GM19043 (cell line): Measurements from ENCODE around the gene FBXL7.

Source experiments
- ATAC-seq: cut with Tn5 transposase; IDR thresholded peaks from one replicate; pipeline ENCODE4 v1.9.1; 2021; ENCODE audit warnings: low read depth; ENCODE audit not compliant: unreplicated experiment

The FBXL7 gene

DNA sequence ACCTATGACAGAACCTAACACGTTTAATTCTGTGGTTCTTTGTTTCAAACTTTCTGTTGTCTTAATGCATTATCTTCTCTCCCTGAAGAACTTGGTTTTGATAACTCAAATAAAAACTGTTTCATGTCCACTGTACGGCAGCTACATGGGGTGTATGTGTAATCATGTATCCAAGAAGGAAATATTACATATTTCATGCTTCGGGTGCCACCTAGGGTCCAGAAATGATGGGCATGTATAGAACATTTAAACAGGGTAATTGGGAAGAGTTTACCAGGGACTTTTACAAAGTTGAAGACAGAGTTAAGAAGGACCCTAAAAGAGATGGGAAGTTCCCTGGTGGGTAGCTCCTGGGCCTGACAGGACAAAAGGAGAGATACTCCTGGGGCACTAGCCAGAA is 291.3 kb downstream of the FBXL7 start:
- no peak for ATAC-seq

DNA sequence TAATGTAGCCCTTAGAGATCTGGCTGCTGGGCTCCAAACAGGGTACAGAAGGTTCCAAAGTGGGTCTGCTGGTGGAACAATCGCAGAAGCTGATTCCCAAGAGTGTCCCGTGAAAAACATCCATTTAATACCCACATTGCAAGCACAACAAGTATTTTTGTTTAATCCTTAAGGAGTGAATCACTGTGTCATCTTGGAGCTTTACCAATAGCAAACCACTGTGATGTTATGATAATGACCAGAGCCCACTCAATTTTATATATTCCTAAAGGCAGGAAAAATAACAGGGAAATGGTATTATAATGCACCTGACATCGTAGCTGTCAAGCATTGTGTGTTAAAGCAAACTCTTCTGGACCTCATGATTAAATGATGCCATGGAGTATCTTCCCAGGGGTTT is 291.9 kb downstream of the FBXL7 start:
- ATAC-seq = no peak

DNA sequence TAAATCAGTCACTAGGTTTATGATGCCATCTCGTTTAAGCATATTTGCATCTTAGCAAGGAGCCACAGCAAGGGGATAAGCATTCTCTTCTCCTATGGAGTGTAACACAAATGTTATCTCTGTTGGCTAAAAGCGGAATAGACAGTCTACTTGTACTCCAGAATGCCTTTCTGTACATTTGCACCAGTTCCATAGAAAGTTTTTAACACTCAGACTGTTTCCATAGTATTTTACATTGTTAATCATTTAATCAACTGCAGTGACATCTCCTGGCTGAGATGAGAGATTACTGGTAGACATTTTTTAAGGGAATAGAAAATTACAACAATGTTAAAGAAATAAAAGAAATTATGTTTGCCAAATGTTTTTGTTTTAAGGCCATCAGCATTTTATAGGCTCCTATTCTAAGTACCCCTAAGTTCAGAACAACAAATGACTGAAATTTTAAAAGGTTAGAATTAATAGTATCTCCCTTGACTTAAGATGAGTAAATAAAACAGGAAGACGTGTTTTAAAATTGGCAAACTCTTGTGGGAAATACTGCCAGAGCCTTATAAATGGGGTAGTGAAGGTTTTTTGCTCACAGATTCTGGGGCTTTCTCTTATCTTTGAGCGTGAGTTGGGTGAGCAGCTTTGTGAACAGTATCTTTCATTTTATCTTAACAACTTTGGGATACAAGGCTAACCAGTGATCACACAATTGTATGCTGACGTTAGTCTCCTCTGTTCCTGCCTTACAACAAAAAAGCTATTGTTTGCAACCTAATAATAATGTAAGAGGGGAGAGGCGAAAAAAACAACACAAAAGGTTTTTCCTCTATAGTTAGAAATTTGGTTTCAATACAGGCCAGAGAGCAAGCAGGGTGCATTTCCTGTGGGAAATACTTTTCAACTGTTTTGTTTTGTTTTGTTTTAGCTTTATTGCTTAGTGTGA is 294.3 kb downstream of the FBXL7 start:
- ATAC-seq = no peak

DNA sequence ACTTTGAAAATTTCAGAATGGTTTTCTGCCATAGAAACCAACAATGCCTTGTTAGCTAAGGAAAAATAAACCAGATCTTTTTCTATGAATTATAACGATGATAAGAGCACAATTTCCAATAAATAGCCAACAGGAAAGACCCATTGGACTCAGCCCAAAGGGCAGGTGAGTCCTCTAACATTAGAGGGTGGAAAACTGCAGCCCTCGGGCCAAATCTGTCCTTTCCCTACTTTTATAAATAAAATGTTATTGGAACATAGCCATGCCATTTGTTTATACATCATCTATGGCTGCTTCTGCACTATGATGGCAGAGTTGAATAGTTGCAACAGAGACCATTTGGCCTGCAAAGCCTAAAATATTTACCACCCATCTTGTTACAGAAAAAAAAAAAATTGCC is 296.1 kb downstream of the FBXL7 start:
- ATAC-seq = no peak

- ATAC-seq = no peak
Observed at GRCh38 chr5:15796557-15796956, 296.6 kb downstream of the FBXL7 start.

DNA sequence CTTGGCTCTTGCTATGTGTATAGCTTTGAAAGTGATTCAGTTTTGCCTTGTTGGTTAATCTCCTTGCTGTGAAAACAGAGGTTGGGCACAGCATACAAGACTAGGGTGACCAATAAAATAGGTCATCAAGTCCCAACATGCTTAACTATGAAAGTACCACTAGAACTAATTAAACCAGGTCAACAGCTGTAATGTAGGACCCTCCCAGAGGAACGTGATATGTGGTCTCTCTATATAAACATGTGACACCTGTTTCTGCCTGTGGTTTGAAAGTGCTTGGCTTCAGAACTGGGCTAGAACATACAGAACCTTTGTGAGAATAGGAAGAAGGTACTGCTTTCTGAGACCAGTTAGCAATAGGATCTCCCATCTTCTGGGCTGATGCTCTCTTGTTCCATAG is 297.1 kb downstream of the FBXL7 start:
- ATAC-seq = no peak

- ATAC-seq = no peak
Observed at GRCh38 chr5:15798006-15798405, 298.0 kb downstream of the FBXL7 start.

DNA sequence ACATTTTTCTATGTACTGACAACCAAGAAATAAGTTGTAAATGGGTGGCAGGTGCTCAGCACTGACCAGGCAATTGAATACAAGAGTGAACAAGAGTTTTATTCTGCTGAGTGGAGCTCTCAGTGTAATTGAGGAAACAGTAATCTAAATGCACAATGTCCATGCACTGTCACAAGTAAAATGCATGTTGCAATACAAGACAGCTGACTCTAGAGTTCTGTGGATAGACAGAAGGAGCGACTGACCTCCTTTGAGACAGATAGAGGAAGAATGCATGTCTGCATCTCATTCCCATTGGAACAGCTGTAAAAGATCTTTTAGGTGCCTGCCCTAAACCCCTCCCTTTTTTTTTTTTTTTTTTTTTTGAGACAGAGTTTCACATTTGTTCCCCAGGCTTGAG is 299.0 kb downstream of the FBXL7 start:
- ATAC-seq = no peak

GRCh38 chr5:15799612-15800011 is 299.6 kb downstream of the FBXL7 start:
- no peak for ATAC-seq

GRCh38 chr5:15803280-15803679 is 303.3 kb downstream of the FBXL7 start:
- no peak for ATAC-seq

GRCh38 chr5:15806613-15807012 is 306.6 kb downstream of the FBXL7 start:
- no peak for ATAC-seq

DNA sequence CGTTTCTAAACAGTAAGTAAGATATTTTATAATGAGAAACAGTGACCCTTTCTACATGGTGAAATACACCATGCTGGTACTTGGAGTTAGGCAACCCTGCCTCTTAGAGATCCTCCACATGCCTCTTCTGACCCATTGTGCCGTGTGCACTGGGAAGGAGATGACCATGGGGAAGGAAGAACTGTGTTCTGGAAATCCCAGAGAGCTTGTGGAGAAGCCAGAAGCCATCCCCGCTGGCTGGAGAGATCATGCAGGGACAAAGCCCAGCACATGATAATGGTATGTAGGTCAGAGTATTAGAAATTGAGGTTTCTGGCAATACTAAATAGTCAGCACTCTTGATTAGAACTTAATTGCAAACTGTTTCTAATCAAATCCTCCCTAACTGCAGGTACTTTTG is 307.3 kb downstream of the FBXL7 start:
- ATAC-seq = no peak

DNA sequence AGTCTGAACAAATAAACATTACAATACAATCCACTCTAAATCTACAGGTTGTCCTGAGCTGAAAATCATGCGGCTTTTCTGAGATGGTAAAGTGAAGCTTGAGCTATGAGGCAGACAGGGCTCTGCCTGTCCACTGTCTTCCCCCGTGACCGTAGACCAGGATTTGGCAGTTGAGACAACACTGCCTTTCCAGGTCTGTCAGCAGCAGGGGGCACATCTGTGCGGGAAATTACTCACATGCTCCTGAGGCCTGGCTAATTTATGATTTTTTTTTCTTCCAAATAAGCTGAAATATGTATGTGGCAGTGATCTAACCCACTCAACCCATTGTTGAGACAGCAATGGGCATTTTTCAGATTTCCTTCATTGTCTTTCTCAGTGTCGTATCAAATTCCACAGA is 307.9 kb downstream of the FBXL7 start:
- ATAC-seq = no peak

GRCh38 chr5:15808577-15808976 is 308.6 kb downstream of the FBXL7 start:
- ATAC-seq = no peak

- ATAC-seq = no peak
Observed at GRCh38 chr5:15819617-15820016, 319.6 kb downstream of the FBXL7 start.

GRCh38 chr5:15821506-15821905 is 321.5 kb downstream of the FBXL7 start:
- no peak for ATAC-seq

DNA sequence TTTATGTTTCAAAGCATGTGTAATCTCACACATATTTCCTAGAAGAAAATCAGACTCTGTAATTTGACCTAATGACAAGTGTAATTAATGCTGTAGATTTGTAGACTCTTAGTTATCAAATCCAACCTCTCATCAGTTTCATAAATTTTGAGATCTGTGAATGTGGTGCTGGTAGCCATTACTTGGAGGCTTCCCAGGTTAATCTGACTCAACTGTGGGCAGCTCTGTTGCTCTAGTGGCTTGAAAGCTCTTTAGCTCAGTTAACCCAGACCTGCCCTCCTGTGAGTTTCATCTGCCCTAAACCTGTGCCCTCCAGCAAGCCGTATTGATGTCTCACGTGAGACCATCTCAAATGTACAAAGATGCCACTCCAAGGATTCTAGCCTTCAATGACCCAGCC is 323.4 kb downstream of the FBXL7 start:
- ATAC-seq = no peak

- no peak for ATAC-seq
Observed at GRCh38 chr5:15827741-15828140, 327.8 kb downstream of the FBXL7 start.

- ATAC-seq = no peak
Observed at GRCh38 chr5:15831408-15831807, 331.4 kb downstream of the FBXL7 start.

DNA sequence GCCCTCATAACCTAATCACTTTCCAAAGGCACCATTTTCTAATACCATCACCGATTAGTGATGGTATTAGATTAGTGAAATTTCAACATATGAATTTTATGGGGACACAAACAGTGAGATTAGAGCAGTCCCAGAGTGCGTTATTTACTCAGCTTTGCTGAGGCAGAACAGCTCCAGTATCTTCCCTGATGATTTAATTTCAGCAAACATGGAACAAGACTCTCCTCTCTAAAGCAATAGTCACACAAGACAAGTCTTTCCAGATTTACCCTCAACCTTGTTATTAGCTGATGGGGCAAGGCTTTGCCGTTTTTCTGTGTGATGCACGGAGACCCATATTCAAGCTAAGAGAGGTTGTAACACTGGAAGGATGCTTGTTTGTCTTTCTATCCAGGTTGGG is 333.4 kb downstream of the FBXL7 start:
- ATAC-seq = no peak

GRCh38 chr5:15834596-15835245 is 334.7 kb downstream of the FBXL7 start:
- ATAC-seq = no peak

DNA sequence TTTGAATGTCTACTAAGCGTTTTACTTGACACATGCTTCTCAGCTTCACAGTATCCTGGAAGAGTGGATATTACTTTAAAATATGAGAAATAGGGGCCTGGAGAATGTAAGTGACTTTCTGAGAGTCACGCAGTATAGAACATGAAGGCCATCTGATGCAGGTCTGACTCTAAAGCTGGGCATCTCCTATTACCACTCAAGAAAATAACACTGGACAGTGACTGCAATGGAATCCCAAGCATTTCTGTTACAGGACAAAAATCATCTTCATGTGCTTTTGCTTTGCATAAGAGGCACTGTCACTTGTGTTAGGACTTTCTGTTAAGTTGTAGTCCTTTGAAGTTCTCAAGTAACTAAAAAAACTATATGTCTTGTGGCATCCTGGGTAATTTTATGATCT is 335.5 kb downstream of the FBXL7 start:
- no peak for ATAC-seq
